HepG2 (cell line): Measurements from ENCODE around the gene SULT2B1. TPM values are rescaled to one million over a fixed set of nuclear protein-coding genes. Genes with fewer than 3 reads are reported as not detected.

Experiments
- CCAR2 ChIP-seq: fragments of 200-400 bp; formaldehyde crosslinking; optimal IDR thresholded peaks from 2 replicates; pipeline ENCODE3; 2018; ENCODE audit warnings: low read depth, mild to moderate bottlenecking, low read length, moderate library complexity
- HINFP ChIP-seq: sonication (generic); formaldehyde crosslinking; IDR thresholded peaks from 2 replicates; pipeline ENCODE4 v1.4.0; 2020; ENCODE audit warnings: low read depth, mild to moderate bottlenecking, missing genetic modification reagents
- IKZF4 ChIP-seq: sonication (generic); formaldehyde crosslinking; IDR thresholded peaks from 2 replicates; pipeline ENCODE4 v1.5.1; 2020; ENCODE audit warnings: borderline replicate concordance, mild to moderate bottlenecking, low read depth, missing genetic modification reagents; ENCODE audit errors: not compliant biosample characterization
- KDM2A ChIP-seq: sonication (generic); formaldehyde crosslinking; IDR thresholded peaks from 2 replicates; pipeline ENCODE4 v1.4.0; 2020; ENCODE audit warnings: low read depth, missing genetic modification reagents, borderline replicate concordance
- KLF15 ChIP-seq: sonication (generic); formaldehyde crosslinking; IDR thresholded peaks from 2 replicates; pipeline ENCODE4 v1.8.1; 2023; ENCODE audit warnings: borderline replicate concordance, mild to moderate bottlenecking, inconsistent platforms, missing genetic modification reagents, mixed read lengths
- KMT2B ChIP-seq: IDR thresholded peaks from 2 replicates; pipeline ENCODE4 v1.6.1; 2016; ENCODE audit warnings: missing genetic modification reagents, missing compliant biosample characterization
- NFIC ChIP-seq: IDR thresholded peaks from 2 replicates; pipeline ENCODE4 v1.6.1; 2012; ENCODE audit warnings: mild to moderate bottlenecking, low read length, inconsistent platforms
- PHF20 ChIP-seq: sonication (generic); formaldehyde crosslinking; IDR thresholded peaks from 2 replicates; pipeline ENCODE4 v1.5.0; 2020; ENCODE audit warnings: mild to moderate bottlenecking, missing genetic modification reagents
- PREB ChIP-seq: sonication (generic); formaldehyde crosslinking; IDR thresholded peaks from 2 replicates; pipeline ENCODE4 v1.4.0; 2020; ENCODE audit warnings: missing genetic modification reagents
- SIN3A ChIP-seq: IDR thresholded peaks from 2 replicates; pipeline ENCODE4 v1.6.1; 2011; ENCODE audit warnings: low read depth, mild to moderate bottlenecking, control low read depth, low read length, borderline replicate concordance
- STAT5B ChIP-seq: sonication (generic); formaldehyde crosslinking; IDR thresholded peaks from 2 replicates; pipeline ENCODE4 v1.4.0; 2020; ENCODE audit warnings: missing genetic modification reagents
- SUZ12 ChIP-seq: fragments of 150-350 bp; IDR thresholded peaks from 2 replicates; pipeline ENCODE4 v1.6.1; 2014; ENCODE audit warnings: low read depth, low read length
- ZBTB34 ChIP-seq: sonication (generic); formaldehyde crosslinking; IDR thresholded peaks from 2 replicates; pipeline ENCODE4 v1.8.0; 2022; ENCODE audit warnings: mild to moderate bottlenecking, missing genetic modification reagents
- ZBTB46 ChIP-seq: sonication (generic); formaldehyde crosslinking; IDR thresholded peaks from 2 replicates; pipeline ENCODE4 v1.4.0; 2020; ENCODE audit warnings: mild to moderate bottlenecking, missing genetic modification reagents, borderline replicate concordance
- ZFP91 ChIP-seq: sonication (generic); formaldehyde crosslinking; IDR thresholded peaks from 2 replicates; pipeline ENCODE4 v1.9.0; 2022; ENCODE audit warnings: missing genetic modification reagents, mild to moderate bottlenecking, borderline replicate concordance
- ZKSCAN5 ChIP-seq: sonication (generic); formaldehyde crosslinking; IDR thresholded peaks from 2 replicates; pipeline ENCODE4 v1.5.1; 2020; ENCODE audit warnings: mild to moderate bottlenecking, missing genetic modification reagents
- ZMYM4 ChIP-seq: sonication (generic); formaldehyde crosslinking; IDR thresholded peaks from 2 replicates; pipeline ENCODE4 v1.8.1; 2023; ENCODE audit warnings: mild to moderate bottlenecking, missing genetic modification reagents
- ZNF205 ChIP-seq: IDR thresholded peaks from 2 replicates; pipeline ENCODE4 v1.6.1; 2018; ENCODE audit warnings: missing biosample characterization, missing genetic modification reagents
- ZNF326 ChIP-seq: sonication (generic); formaldehyde crosslinking; IDR thresholded peaks from 2 replicates; pipeline ENCODE4 v1.4.0; 2020; ENCODE audit warnings: missing genetic modification reagents, borderline replicate concordance
- ZNF567 ChIP-seq: sonication (generic); formaldehyde crosslinking; IDR thresholded peaks from 2 replicates; pipeline ENCODE4 v1.8.1; 2023; ENCODE audit warnings: mild to moderate bottlenecking, missing genetic modification reagents, borderline replicate concordance
- ZNF577 ChIP-seq: sonication (generic); formaldehyde crosslinking; IDR thresholded peaks from 2 replicates; pipeline ENCODE4 v1.4.0; 2020; ENCODE audit warnings: mild to moderate bottlenecking, low read depth, missing genetic modification reagents, borderline replicate concordance
- polyA plus RNA-seq, 8 experiments: library from polyadenylated mRNA; depleted of rRNA in 3 of 8; stranded (reverse) in 7 of 8; unstranded in 1 of 8; fragments of >200 nt; fragmentation: Illumina TruSeq in 4 of 8; extraction: Trizol in 4 of 8; gene quantifications; 2 replicates each; pipeline versions ENCODE4 v1.2.1 to v1.2.3, GENCODE V29; 2011 to 2016; ENCODE audit warnings: low read depth in 4 of 8, missing spikeins in 1 of 8, mixed read lengths in 1 of 8; ENCODE audit not compliant: insufficient read depth in 1 of 8
- total RNA-seq, 5 experiments: library from RNA; depleted of rRNA; stranded (reverse); fragments of >200 nt; fragmentation: Illumina TruSeq; extraction: Trizol; gene quantifications; 2 replicates each; pipeline ENCODE4 v1.2.3, GENCODE V29; 2016; ENCODE audit warnings: low read depth in 1 of 5

SULT2B1 gene
- total and polyA plus RNA-seq, 2 of the 13 experiments (the other 11 are each of a cell fraction or from before 2014, with no cell fraction given), result 0.13 TPM; not detected in 1

DNA sequence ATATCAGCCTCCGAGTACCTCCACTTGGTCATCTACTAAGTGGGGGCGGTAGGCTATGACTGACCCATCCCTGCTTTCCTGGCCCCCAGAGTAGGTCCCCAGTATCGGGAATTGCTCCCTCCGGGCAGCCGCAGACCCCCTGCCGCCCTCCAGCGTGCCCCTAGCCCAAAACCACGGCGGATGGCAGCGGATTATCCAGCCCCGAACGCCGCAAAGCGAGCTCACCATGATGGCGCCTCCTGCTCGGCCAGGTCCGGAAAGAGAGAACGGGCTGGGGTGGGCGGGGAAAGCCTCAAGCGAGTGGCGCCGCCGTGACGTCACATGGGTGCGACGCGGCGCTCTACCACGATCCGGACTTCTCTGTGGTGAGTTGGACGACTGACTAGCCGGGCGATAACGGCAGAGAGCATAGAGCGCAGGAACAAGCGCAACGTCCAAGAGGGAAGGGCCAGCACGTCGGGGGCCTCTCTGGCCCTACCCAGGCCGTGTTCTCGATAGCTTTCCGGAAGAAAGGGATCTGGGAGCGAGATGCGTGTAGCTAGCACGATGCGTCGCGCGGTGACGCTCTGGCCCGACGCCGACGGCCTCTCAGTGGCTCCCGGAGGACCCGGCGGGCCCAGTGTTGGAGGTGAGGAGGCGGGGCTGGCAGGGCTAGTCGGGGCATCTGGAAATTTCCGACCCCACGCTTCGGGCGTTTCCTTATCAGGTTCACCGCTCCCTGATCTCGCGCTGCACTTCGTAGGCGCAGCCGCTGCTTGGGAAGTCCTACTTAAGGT, 67.1 kb downstream of the SULT2B1 start, which contains the start of the genes RPL18 and SPHK2 (continued):
- peak; percentile 85; the same call in 1 of the 2 replicates for TF ChIP-seq KLF15 (CRISPR knock-in tag)
- no peak for TF ChIP-seq ZNF326 (CRISPR knock-in tag)
- no peak for TF ChIP-seq CCAR2
- peak; percentile 29; the same call in 1 of the 2 replicates for TF ChIP-seq SIN3A
- no peak for TF ChIP-seq PREB (CRISPR knock-in tag)
- no peak; the same call in 1 of the 2 replicates for TF ChIP-seq HINFP (CRISPR knock-in tag)
- peak; percentile 92 for TF ChIP-seq KDM2A (CRISPR knock-in tag)
- no peak for TF ChIP-seq SUZ12
- peak; percentile 88 for TF ChIP-seq ZNF205 (CRISPR knock-in tag)
- TF ChIP-seq PHF20 (CRISPR knock-in tag), result peak; percentile 99
- TF ChIP-seq IKZF4 (CRISPR knock-in tag), result peak; percentile 91
- TF ChIP-seq ZKSCAN5, result no peak; the same call in 1 of the 2 replicates
- 0 out of 2 replicates have a peak, but pooled peaks have one; percentile 92 for TF ChIP-seq ZNF567 (CRISPR knock-in tag)
- TF ChIP-seq KMT2B (CRISPR knock-in tag), result peak; percentile 88
- peak; percentile 97 for TF ChIP-seq ZFP91 (CRISPR knock-in tag)
- TF ChIP-seq ZNF577 (CRISPR knock-in tag), result no peak
- TF ChIP-seq ZMYM4 (CRISPR knock-in tag), result peak; percentile 82; the same call in 1 of the 2 replicates
- no peak for TF ChIP-seq NFIC
- TF ChIP-seq ZBTB34, result no peak
- 0 out of 2 replicates have a peak, but pooled peaks have one; percentile 6 for TF ChIP-seq ZBTB46 (CRISPR knock-in tag)
- TF ChIP-seq STAT5B, result no peak; the same call in 1 of the 2 replicates
